Esophagus squamous epithelium (tissue), 4 donors: ENCODE measurements around the gene SLC7A8.

Experiments used
- CTCF ChIP-seq, 6 experiments: fragments of 450-650 bp in 4 of 6; fragments of 200-600 bp in 2 of 6; sonication (generic) in 2 of 6; IDR thresholded peaks; one replicate each; pipeline ENCODE4 v1.5.1; 2016 to 2019; ENCODE audit warnings: antibody characterized with exemption in 6 of 6, mild to moderate bottlenecking in 4 of 6, moderate library complexity in 4 of 6
- POLR2A ChIP-seq, 4 donors: fragments of 450-650 bp; IDR thresholded peaks; one replicate each; pipeline ENCODE4 v1.6.1; 2017; ENCODE audit warnings: antibody characterized with exemption in 4 of 4, mild to moderate bottlenecking in 4 of 4, moderate library complexity in 3 of 4

DNA sequence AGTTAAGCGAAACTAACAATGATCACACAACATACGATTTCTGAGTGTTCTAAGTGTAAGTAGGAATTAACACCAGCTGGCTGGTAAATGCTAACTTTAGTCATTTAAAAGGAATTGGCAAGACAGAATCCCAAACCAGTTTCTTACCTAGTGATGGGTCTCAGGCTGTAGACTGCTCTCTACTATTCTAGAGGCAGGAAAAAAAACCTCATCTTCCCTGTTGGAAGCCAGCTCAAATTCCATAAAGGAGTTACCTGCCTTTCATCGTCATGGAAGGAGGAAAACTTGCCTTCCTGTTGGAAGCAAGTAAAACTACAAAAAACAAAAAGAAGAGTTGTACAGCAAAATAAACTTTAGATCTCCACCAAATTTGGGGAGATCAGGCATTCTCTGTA is 23.7 kb upstream of the SLC7A8 start:
- TF ChIP-seq POLR2A (IDR thresholded peaks at IDR 0.05): no peak
- TF ChIP-seq CTCF (IDR thresholded peaks at IDR 0.05): no peak
